Gastrocnemius medialis (tissue), 4 donors: Measurements from ENCODE around the gene GARIN5B. TPM values are rescaled to one million over a fixed set of nuclear protein-coding genes. Genes with fewer than 3 reads are reported as not detected.
A peak's percentile ranks its signal among the peaks of the same experiment; 100 is the strongest.

Experiments
- ATAC-seq, 2 donors: fragments of 150-250 bp; one replicate each; pipeline ENCODE4 v1.9.1; 2016
- DNase-seq, 2 donors: peaks; one replicate each; pipeline ENCODE4 v3.0.0-alpha.2; 2019
- H3K27ac ChIP-seq, 4 donors: fragments of 200-600 bp; sonication (generic); 1 replicate in 1 of 4; 2 replicates in 3 of 4; pipeline ENCODE4 v1.5.1; 2016 to 2018; ENCODE audit warnings: mild to moderate bottlenecking in 2 of 4, moderate library complexity in 1 of 4
- H3K27me3 ChIP-seq, 3 donors: fragments of 200-600 bp; sonication (generic) in 2 of 3; 1 replicate in 1 of 3; 2 replicates in 2 of 3; pipeline versions ENCODE4 v1.5.1 to v1.6.0; 2016 to 2019; ENCODE audit warnings: mild to moderate bottlenecking in 1 of 3, moderate library complexity in 1 of 3
- H3K36me3 ChIP-seq, 2 donors: fragments of 200-600 bp; sonication (generic) in 1 of 2; one replicate each; pipeline ENCODE4 v1.5.1; 2017 to 2018
- H3K4me1 ChIP-seq, 2 donors: fragments of 200-600 bp; sonication (generic) in 1 of 2; one replicate each; pipeline ENCODE4 v1.5.1; 2016 to 2017; ENCODE audit warnings: mild to moderate bottlenecking in 2 of 2
- H3K4me3 ChIP-seq, 4 donors: fragments of 200-600 bp; sonication (generic) in 3 of 4; 1 replicate in 1 of 4; 2 replicates in 3 of 4; pipeline ENCODE4 v1.5.1; 2016 to 2019; ENCODE audit warnings: mild to moderate bottlenecking in 2 of 4
- H3K9me3 ChIP-seq, 3 donors: fragments of 200-600 bp; sonication (generic) in 2 of 3; 1 replicate in 1 of 3; 2 replicates in 2 of 3; pipeline ENCODE4 v1.5.1; 2016 to 2019
- POLR2A ChIP-seq, 2 donors: fragments of 450-650 bp; IDR thresholded peaks; one replicate each; pipeline ENCODE4 v1.6.1; 2017; ENCODE audit warnings: antibody characterized with exemption in 2 of 2, mild to moderate bottlenecking in 2 of 2, moderate library complexity in 2 of 2
- in situ Hi-C, 4 donors: fragments of 200-750 bp; cut with MboI; loops; one replicate each; pipeline versions ENCODE4 v1.15.0 to v1.8.0; 2017; ENCODE audit warnings: low sequenced_read_pairs in 4 of 4
- intact Hi-C: fragments of 100-400 bp; cut with DNase I; formaldehyde crosslinking; loops from one replicate; pipeline ENCODE4 v1.15.1; 2023; ENCODE audit warnings: low total_unique reads
- total RNA-seq, 4 donors: library from RNA; depleted of rRNA; stranded (reverse); fragments of >200 nt; gene quantifications; one replicate each; pipeline versions ENCODE4 v1.1.0 to v1.2.3, GENCODE V29; 2016
- TF ChIP-seq, protein P1 (sequence below), 5 experiments: fragments of 450-650 bp in 3 of 5; fragments of 200-600 bp in 2 of 5; sonication (generic) in 2 of 5; IDR thresholded peaks in 4 of 5; conservative IDR thresholded peaks in 1 of 5; 1 replicate in 4 of 5; 2 replicates in 1 of 5; pipeline ENCODE4 v1.5.1; 2016 to 2019; ENCODE audit warnings: antibody characterized with exemption in 5 of 5, mild to moderate bottlenecking in 3 of 5, moderate library complexity in 3 of 5

The GARIN5B gene
- total RNA-seq, 4 donors from 2014 or later: not detected

GRCh38 chr19:55305491-55305890, 57.6 kb downstream of the GARIN5B start:
- intact Hi-C loops (no loop called here), in situ Hi-C loops (no loop called here)
- TF ChIP-seq, protein P1, sequence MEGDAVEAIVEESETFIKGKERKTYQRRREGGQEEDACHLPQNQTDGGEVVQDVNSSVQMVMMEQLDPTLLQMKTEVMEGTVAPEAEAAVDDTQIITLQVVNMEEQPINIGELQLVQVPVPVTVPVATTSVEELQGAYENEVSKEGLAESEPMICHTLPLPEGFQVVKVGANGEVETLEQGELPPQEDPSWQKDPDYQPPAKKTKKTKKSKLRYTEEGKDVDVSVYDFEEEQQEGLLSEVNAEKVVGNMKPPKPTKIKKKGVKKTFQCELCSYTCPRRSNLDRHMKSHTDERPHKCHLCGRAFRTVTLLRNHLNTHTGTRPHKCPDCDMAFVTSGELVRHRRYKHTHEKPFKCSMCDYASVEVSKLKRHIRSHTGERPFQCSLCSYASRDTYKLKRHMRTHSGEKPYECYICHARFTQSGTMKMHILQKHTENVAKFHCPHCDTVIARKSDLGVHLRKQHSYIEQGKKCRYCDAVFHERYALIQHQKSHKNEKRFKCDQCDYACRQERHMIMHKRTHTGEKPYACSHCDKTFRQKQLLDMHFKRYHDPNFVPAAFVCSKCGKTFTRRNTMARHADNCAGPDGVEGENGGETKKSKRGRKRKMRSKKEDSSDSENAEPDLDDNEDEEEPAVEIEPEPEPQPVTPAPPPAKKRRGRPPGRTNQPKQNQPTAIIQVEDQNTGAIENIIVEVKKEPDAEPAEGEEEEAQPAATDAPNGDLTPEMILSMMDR (IDR thresholded peaks at IDR 0.05 in 4 of 5, conservative IDR thresholded peaks at IDR 0.05 in 1 of 5): no peak
- no peak for TF ChIP-seq POLR2A (IDR thresholded peaks at IDR 0.05)
- no peaks in the 10 kb centered on the region for H3K9me3 ChIP-seq
- ATAC-seq (peak; percentile 62 to 70), DNase-seq (peak; percentile 24 to 38)
- peaks cover 0 to 4% of the 10 kb centered on the region in 2 donors for H3K4me1 ChIP-seq
- no peaks in the 10 kb centered on the region for H3K36me3 ChIP-seq
- no peak overlapping the region for H3K27ac ChIP-seq
- no peak overlapping the region for H3K4me3 ChIP-seq
- no peaks in the 10 kb centered on the region for H3K27me3 ChIP-seq

- Histone ChIP-seq H3K4me1 (peaks cover 0 to 4% of the 10 kb centered on the region in 2 donors), H3K36me3 (no peaks in the 10 kb centered on the region), H3K9me3 (no peaks in the 10 kb centered on the region), H3K27me3 (no peaks in the 10 kb centered on the region), H3K27ac (no peak overlapping the region), H3K4me3 (no peak overlapping the region)
- in situ Hi-C loops: no loop called here
- no peak for DNase-seq
- intact Hi-C loops: no loop called here
- no peak for ATAC-seq
- TF ChIP-seq, protein P1 (IDR thresholded peaks at IDR 0.05 in 4 of 5, conservative IDR thresholded peaks at IDR 0.05 in 1 of 5): no peak
- TF ChIP-seq POLR2A (IDR thresholded peaks at IDR 0.05): no peak
These were observed 58.1 kb downstream of the GARIN5B start for GRCh38 chr19:55304980-55305379.

Other genes starting within 250 kb of the GARIN5B start
- 10 to 100 TPM; 22.6 to 28.2 (median 26.2) TPM for gene PPP1R12C, start 245.6 kb downstream of the GARIN5B start, total RNA-seq
- 1,000 to 10,000 TPM; 2,342 to 9,166 (median 6,627) TPM for gene TNNT1, start 214.1 kb downstream of the GARIN5B start, total RNA-seq
- gene TNNI3, start 205.5 kb downstream of the GARIN5B start, total RNA-seq: 1 to 10 TPM; 1.6 to 6.2 (median 5.5) TPM
- under 1 TPM in 1 of 4 donors, not detected in 3; 0.39 TPM for gene DNAAF3, start 196.6 kb downstream of the GARIN5B start, total RNA-seq
- not detected for gene SYT5, start 183.0 kb downstream of the GARIN5B start, total RNA-seq
- gene PTPRH, start 153.8 kb downstream of the GARIN5B start, total RNA-seq: under 1 TPM; 0.39 to 0.56 (median 0.48) TPM
- gene TMEM86B, start 134.5 kb downstream of the GARIN5B start, total RNA-seq: 1 to 10 TPM in 3 of 4 donors, under 1 TPM in 1; 0.87 to 5.0 (median 1.7) TPM
- gene PPP6R1, start 104.2 kb downstream of the GARIN5B start, total RNA-seq: 10 to 100 TPM; 14.6 to 47.9 (median 39.6) TPM
- 10 to 100 TPM; 18.5 to 41.7 (median 36.7) TPM for gene HSPBP1, start 83.2 kb downstream of the GARIN5B start, total RNA-seq
- not detected for gene BRSK1, start 79.3 kb downstream of the GARIN5B start, total RNA-seq
- gene TMEM150B, start 37.9 kb downstream of the GARIN5B start, total RNA-seq: 1 to 10 TPM in 1 of 4 donors, under 1 TPM in 1, not detected in 2; 0.40 to 3.3 TPM
- gene KMT5C, start 23.4 kb downstream of the GARIN5B start, total RNA-seq: 1 to 10 TPM; 2.5 to 5.4 (median 4.5) TPM
- gene COX6B2, start 8.5 kb downstream of the GARIN5B start, total RNA-seq: not detected
- gene IL11, start 7.2 kb upstream of the GARIN5B start, total RNA-seq: under 1 TPM in 1 of 4 donors, not detected in 3; 0.66 TPM
- not detected for gene TMEM190, start 13.6 kb upstream of the GARIN5B start, total RNA-seq
- 1 to 10 TPM; 1.3 to 4.7 (median 2.1) TPM for gene TMEM238, start 21.0 kb upstream of the GARIN5B start, total RNA-seq
- gene RPL28, start 22.7 kb upstream of the GARIN5B start, total RNA-seq: 100 to 1,000 TPM; 123 to 278 (median 206) TPM
- 10 to 100 TPM in 3 of 4 donors, 1 to 10 TPM in 1; 7.7 to 14.6 (median 13.4) TPM for gene UBE2S, start 44.5 kb upstream of the GARIN5B start, total RNA-seq
- not detected for gene SHISA7, start 80.0 kb upstream of the GARIN5B start, total RNA-seq
- 100 to 1,000 TPM in 1 of 4 donors, 10 to 100 TPM in 3; 59.7 to 101 (median 88.7) TPM for gene ISOC2, start 98.4 kb upstream of the GARIN5B start, total RNA-seq
- not detected for gene C19orf85, start 101.5 kb upstream of the GARIN5B start, total RNA-seq
- 10 to 100 TPM in 3 of 4 donors, 1 to 10 TPM in 1; 7.4 to 22.3 (median 14.1) TPM for gene ZNF628, start 113.4 kb upstream of the GARIN5B start, total RNA-seq
- gene NAT14, start 121.9 kb upstream of the GARIN5B start, total RNA-seq: 1 to 10 TPM in 2 of 4 donors, under 1 TPM in 2; 0.40 to 2.5 (median 1.1) TPM
- gene SSC5D, start 125.2 kb upstream of the GARIN5B start, total RNA-seq: 1 to 10 TPM in 2 of 4 donors, under 1 TPM in 2; 0.53 to 2.2 (median 1.1) TPM
- 1 to 10 TPM in 3 of 4 donors, not detected in 1; 1.5 to 3.0 (median 1.6) TPM for gene SBK2, start 173.9 kb upstream of the GARIN5B start, total RNA-seq
- gene SBK3, start 182.3 kb upstream of the GARIN5B start, total RNA-seq: 10 to 100 TPM in 1 of 4 donors, 1 to 10 TPM in 3; 3.1 to 24.1 (median 6.8) TPM
- gene ZNF579, start 217.6 kb upstream of the GARIN5B start, total RNA-seq: 10 to 100 TPM; 15.0 to 19.3 (median 16.8) TPM
- 10 to 100 TPM in 1 of 4 donors, 1 to 10 TPM in 3; 6.8 to 11.2 (median 7.4) TPM for gene FIZ1, start 236.3 kb upstream of the GARIN5B start, total RNA-seq
- gene ZNF524, start 237.0 kb upstream of the GARIN5B start, total RNA-seq: 10 to 100 TPM; 35.6 to 61.7 (median 47.0) TPM
- gene ZNF865, start 242.4 kb upstream of the GARIN5B start, total RNA-seq: 10 to 100 TPM; 10.3 to 23.4 (median 15.2) TPM